Mucosa of stomach (tissue), 1 donor: Measurements from ENCODE around the gene ZNF683.
A peak's percentile ranks its signal among the peaks of the same experiment; 100 is the strongest.
"Not testable (repeated sequence)": the region's sequence is repeated elsewhere in the genome, so short reads cannot be mapped to it uniquely, and the experiment has no call there.

Experiments
- H3K27me3 ChIP-seq: one replicate; pipeline ENCODE4 v1.7.0; 2013; ENCODE audit warnings: mild to moderate bottlenecking, low read length; ENCODE audit not compliant: control insufficient read depth, insufficient read depth
- H3K36me3 ChIP-seq: one replicate; pipeline ENCODE4 v1.7.0; 2013; ENCODE audit warnings: low read length; ENCODE audit not compliant: control insufficient read depth, insufficient read depth
- H3K4me1 ChIP-seq: one replicate; pipeline ENCODE4 v1.7.0; 2013; ENCODE audit warnings: mild to moderate bottlenecking, low read length; ENCODE audit not compliant: control insufficient read depth, insufficient read depth
- H3K4me3 ChIP-seq: one replicate; pipeline ENCODE4 v1.7.0; 2013; ENCODE audit warnings: low read length
- H3K9ac ChIP-seq: one replicate; pipeline ENCODE4 v1.7.0; 2013; ENCODE audit warnings: mild to moderate bottlenecking, low read length, moderate library complexity
- H3K9me3 ChIP-seq: one replicate; pipeline ENCODE4 v1.7.0; 2013; ENCODE audit warnings: mild to moderate bottlenecking, low read length, moderate library complexity; ENCODE audit not compliant: control insufficient read depth
- donor health status: Pancreatic carcinoma.

The ZNF683 gene

DNA sequence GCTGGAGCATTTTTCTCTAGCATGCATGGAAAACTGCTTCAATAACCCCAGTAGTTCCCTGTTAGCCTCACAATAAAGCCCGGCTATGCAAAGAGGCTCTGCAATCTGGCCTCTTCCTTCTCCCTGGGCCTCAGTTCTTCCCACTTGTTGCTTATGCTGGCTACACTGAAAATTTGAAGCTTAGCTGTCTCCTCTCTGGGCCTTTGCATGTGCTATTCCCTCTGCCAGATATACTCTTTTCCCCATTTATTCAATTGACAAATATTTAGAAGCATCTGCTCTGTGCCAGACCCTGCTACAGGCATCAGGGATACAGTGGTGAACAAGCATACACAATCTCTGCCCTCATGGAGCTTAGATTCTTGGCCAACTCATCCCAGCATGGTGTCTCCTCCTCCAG is 33.9 kb downstream of the ZNF683 start:
- no peak overlapping the region for H3K9ac ChIP-seq
- H3K27me3 ChIP-seq = peaks cover 2% of the 10 kb centered on the region
- no peaks in the 10 kb centered on the region for H3K4me1 ChIP-seq
- H3K9me3 ChIP-seq = no peaks in the 10 kb centered on the region
- no peak overlapping the region for H3K4me3 ChIP-seq
- H3K36me3 ChIP-seq = no peaks in the 10 kb centered on the region

DNA sequence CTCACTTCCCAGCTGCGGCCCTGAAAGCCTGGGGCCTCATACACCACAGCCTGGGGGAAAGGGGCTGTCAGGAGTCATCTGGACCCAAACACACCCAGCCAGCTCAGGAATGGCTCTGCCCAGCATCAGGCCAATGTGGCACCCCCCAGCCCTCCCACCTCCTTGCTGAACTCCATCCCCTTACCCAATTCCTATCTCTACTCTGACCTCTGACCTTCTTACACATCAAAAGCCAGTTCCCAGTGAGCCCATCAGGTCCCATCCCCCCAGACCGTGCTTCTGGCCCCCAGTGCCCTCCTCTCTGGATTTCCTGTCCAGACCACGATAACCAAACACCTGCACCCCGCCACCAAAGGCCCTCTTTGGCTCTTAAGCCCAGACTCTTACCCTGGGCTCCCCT is 34.9 kb downstream of the ZNF683 start:
- Histone ChIP-seq H3K9me3 (no peaks in the 10 kb centered on the region), H3K36me3 (no peaks in the 10 kb centered on the region), H3K27me3 (no peaks in the 10 kb centered on the region), H3K4me1 (no peaks in the 10 kb centered on the region), H3K4me3 (no peak overlapping the region), H3K9ac (no peak overlapping the region)

DNA sequence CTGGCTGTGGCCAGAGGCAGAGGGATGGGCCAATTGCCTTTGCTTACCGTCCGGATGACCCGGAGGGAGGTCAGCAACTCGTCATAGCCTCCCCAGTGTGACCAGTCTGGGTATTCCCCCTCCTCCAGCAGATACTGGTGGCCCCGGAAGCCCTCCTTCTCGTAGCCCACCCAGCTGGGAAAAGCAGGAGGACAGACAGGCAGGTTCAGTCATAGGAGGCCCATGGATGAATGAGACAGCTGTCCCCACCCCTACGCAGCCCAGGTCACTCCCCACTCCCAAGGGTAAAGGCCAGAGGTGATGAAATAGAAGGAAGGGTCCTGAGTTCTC is 35.4 kb downstream of the ZNF683 start:
- Histone ChIP-seq H3K9ac (no peak overlapping the region), H3K36me3 (no peaks in the 10 kb centered on the region)

DNA sequence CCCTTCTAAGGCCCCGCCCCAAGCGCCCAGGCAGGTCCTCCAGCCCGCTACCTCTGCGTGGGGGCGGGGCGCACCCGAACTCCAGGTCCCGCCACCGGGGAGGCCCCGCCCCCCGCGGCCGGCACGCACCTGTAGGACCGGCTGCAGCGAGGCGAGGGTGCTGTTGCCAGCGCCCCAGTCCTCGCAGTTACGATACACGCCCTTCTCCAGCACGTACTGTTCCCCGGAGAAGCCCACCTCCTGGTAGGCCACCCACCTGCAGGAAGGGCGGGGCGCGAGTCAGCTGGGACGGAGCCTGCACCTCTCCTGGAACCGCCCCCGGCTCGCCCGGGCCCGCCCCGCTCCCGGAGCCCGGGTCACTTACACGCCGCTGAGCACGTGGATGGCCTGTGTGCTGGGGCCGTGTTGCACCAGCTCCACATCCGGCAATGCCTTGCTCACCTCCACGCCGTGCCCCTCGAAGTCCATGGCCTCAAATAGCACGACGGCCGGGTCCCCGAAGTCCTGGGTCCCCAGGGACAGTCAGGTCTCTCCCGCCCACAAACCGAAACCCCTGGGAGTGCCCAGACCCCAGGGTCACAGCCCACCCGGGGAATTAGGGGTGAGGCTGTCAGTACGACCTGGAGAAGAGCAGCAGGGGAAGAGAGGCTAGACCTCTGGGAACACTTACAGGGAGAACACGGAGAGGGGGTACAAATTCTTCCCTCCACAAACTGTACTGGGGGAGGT is 35.9 kb downstream of the ZNF683 start:
- H3K9ac ChIP-seq = no peak overlapping the region
- H3K27me3 ChIP-seq = no peaks in the 10 kb centered on the region
- H3K9me3 ChIP-seq = no peaks in the 10 kb centered on the region
- peak overlapping the region; percentile 0 for H3K4me3 ChIP-seq
- no peaks in the 10 kb centered on the region for H3K36me3 ChIP-seq
- H3K4me1 ChIP-seq = no peaks in the 10 kb centered on the region

More for the DNA sequence above, 35.4 kb downstream of the ZNF683 start:
- Histone ChIP-seq H3K9me3 (no peaks in the 10 kb centered on the region), H3K27me3 (no peaks in the 10 kb centered on the region), H3K4me1 (no peaks in the 10 kb centered on the region), H3K4me3 (no peak overlapping the region)

DNA sequence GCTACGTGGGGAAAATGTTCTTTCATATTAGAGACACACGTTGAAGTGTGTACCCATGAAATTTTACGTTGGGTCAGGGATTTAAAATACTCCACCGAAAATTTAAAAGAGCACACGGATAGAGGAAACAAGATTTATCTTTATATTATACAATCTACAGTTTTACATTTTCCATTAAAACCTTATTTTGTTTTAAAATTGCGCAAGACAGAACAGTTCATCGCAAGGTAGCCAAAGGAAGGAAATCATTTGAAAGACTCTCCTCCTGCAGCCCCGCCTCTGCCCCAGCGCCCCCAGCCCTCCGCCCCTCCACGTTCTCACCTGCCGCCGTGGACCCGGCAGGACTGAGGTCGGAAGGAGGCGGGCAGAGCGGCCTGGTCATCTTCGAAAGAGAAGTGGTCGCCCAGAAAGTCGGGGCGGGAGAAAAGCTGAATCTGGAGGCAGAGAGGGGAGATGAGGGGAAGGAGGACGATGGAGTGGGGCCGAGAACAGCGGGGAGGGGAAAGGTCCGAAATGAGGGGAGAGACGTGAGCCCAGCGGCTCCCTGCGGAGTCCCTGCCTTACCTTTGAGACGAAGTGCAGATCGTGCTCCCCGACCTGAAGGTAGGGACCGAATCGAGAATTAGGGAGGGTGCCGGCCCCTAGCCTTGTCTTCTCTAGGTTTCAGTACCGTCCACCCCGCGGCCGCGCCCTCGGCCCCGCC is 36.6 kb downstream of the ZNF683 start:
- H3K36me3 ChIP-seq = no peaks in the 10 kb centered on the region
- H3K27me3 ChIP-seq = no peaks in the 10 kb centered on the region
- H3K4me3 ChIP-seq = peak overlapping the region; percentile 0
- no peaks in the 10 kb centered on the region for H3K4me1 ChIP-seq
- peak overlapping the region; percentile 41 for H3K9ac ChIP-seq
- no peaks in the 10 kb centered on the region for H3K9me3 ChIP-seq

DNA sequence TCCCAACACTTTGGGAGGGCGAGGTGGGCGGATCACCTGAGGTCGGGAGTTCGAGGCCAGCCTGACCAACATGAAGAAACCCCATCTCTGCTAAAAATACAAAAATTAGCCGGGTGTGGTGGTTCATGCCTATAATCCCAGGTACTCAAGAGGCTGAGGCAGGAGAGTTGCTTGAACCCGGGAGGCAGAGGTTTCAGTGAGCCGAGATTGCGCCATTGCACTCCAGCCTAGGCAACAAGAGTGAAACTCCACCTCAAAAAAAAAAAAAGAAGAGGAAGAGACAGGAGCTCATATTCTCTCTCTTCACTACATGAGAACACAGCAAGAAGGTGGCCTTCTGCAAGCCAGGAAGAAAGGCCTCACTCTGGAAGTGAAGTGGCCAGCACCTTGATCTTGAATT is 39.2 kb downstream of the ZNF683 start:
- H3K9me3 ChIP-seq, H3K9ac ChIP-seq, H3K36me3 ChIP-seq, H3K4me1 ChIP-seq, H3K27me3 ChIP-seq, H3K4me3 ChIP-seq: not testable (repeated sequence)

DNA sequence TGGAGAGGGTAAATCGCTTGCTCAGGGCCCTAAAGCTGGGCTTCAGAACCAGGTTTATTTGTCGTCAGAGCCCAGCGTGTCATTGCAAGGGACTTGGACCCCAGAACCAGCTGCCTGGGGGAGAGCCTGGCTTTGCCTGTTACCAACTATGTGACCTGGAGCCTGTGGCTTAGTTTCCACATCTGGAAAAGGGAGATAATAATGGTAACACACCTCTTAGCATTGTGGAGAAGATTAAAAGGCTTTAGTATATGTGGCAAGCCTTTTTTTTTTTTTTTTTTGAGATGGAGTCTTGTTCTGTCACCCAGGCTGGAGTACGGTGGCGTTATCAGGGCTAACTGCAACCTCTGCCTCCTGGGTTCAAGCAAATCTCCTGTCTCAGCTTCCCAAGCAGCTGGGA is 42.3 kb downstream of the ZNF683 start:
- no peak overlapping the region for H3K4me3 ChIP-seq
- H3K27me3 ChIP-seq = no peaks in the 10 kb centered on the region
- no peaks in the 10 kb centered on the region for H3K4me1 ChIP-seq
- no peaks in the 10 kb centered on the region for H3K36me3 ChIP-seq
- H3K9ac ChIP-seq = no peak overlapping the region
- H3K9me3 ChIP-seq = no peaks in the 10 kb centered on the region

DNA sequence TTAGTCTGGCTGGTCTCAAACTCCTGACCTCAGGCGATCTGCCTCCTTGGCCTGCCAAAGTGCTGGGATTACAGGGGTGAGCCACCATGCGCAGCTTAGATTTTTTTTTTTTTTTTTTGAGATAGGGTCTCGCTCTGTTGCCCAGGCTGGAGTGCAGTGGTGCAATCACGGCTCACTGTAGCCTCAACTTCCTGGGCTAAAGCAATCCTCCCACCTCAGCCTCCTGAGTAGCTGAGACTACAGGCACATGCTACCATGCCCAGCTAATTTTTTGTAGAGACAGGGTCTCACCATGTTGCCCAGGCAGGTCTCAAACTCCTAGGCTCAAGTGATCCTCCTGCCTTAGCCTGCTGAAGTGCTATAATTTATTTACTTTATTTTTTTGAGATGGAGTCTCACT is 43.2 kb downstream of the ZNF683 start:
- not testable (repeated sequence) for H3K36me3 ChIP-seq, H3K4me3 ChIP-seq, H3K27me3 ChIP-seq, H3K4me1 ChIP-seq, H3K9ac ChIP-seq, H3K9me3 ChIP-seq

- no peaks in the 10 kb centered on the region for H3K4me1 ChIP-seq
- H3K9ac ChIP-seq = no peak overlapping the region
- no peaks in the 10 kb centered on the region for H3K27me3 ChIP-seq
- H3K4me3 ChIP-seq = no peak overlapping the region
- no peaks in the 10 kb centered on the region for H3K36me3 ChIP-seq
- H3K9me3 ChIP-seq = no peaks in the 10 kb centered on the region
These were observed 44.0 kb downstream of the ZNF683 start for GRCh38 chr1:26328597-26328996.

DNA sequence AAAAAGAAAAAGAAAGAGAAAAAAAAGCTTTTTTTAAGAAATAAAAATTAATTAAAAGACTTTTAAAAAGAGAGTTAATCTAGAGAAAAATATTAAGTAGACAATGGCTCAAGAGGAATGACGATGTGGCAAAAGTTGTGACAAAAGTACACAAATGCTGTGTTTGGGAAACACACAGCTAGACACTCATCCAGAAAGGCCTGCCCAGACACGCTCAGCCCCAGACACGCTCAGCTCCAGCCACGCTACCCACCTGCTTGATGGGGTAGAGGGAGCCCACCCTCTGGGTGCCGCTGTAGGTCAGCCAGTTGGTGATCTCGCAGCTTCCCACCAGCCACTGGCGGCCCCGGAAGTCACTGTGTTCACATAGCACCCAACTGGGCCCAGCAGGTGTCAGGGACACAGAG is 44.6 kb downstream of the ZNF683 start:
- H3K4me1 ChIP-seq = no peaks in the 10 kb centered on the region
- no peaks in the 10 kb centered on the region for H3K36me3 ChIP-seq
- H3K9me3 ChIP-seq = no peaks in the 10 kb centered on the region
- no peaks in the 10 kb centered on the region for H3K27me3 ChIP-seq
- H3K9ac ChIP-seq = no peak overlapping the region
- H3K4me3 ChIP-seq = no peak overlapping the region

DNA sequence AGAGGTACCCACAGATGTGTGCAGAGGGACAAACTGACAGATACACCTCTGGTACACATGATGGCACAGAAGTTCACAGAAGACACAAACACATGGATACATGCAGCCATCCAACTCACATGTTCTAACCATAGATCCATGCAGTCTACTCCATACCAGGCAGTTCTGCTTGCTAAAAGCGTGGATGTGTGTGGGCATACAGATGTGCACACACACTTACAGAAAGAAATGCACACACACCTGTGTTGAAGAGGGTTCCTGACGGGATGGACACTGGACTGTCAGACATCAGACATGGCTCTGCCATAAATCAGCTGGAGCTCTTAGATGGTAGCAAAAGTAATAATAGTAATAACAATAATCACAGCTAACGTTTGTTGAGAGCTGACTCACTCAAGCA is 48.0 kb downstream of the ZNF683 start:
- Histone ChIP-seq H3K9ac (no peak overlapping the region), H3K9me3 (no peaks in the 10 kb centered on the region), H3K36me3 (no peaks in the 10 kb centered on the region), H3K4me3 (no peak overlapping the region), H3K27me3 (no peaks in the 10 kb centered on the region), H3K4me1 (peaks cover 4% of the 10 kb centered on the region)

GRCh38 chr1:26323382-26323781 is 49.2 kb downstream of the ZNF683 start:
- H3K9ac ChIP-seq = no peak overlapping the region
- peaks cover 4% of the 10 kb centered on the region for H3K4me1 ChIP-seq
- H3K36me3 ChIP-seq = no peaks in the 10 kb centered on the region
- H3K9me3 ChIP-seq = no peaks in the 10 kb centered on the region
- H3K27me3 ChIP-seq = no peaks in the 10 kb centered on the region
- H3K4me3 ChIP-seq = no peak overlapping the region

- Histone ChIP-seq H3K4me3 (no peak overlapping the region), H3K9me3 (no peaks in the 10 kb centered on the region), H3K9ac (peak overlapping the region; percentile 51), H3K36me3 (no peaks in the 10 kb centered on the region), H3K4me1 (peaks cover 4% of the 10 kb centered on the region), H3K27me3 (no peaks in the 10 kb centered on the region)
These were observed 50.6 kb downstream of the ZNF683 start for GRCh38 chr1:26322042-26322331.
